ENCODE data around the gene RCAN2. TPM values are rescaled to one million over a fixed set of nuclear protein-coding genes. Genes with fewer than 3 reads are reported as not detected.

RCAN2 gene
- total and polyA plus RNA-seq, 2 donors (not counting 3 experiments of a cell fraction or from before 2014, with no cell fraction given) = 0.07 to 0.33 TPM

- CTCF ChIA-PET = interaction anchor here (1.0 to 1.3 kb wide), 2 partner anchors 17 to 60 kb away, joined by 4 read pairs; no protein-coding TSS in a partner anchor
- no TSS peak for BruUV-seq (replicated peaks)
Observed at GRCh38 chr6:46350714-46351113, 140.5 kb downstream of the RCAN2 start.

More at GRCh38 chr6:46350714-46351113, 140.5 kb downstream of the RCAN2 start:
- POLR2A ChIA-PET = no interaction called here
- DNase-seq (ENCODE audit: low read depth, low spot score) (no peak), FAIRE-seq (no peak)
- H3K4me1 ChIP-seq (ENCODE audit: control insufficient read depth, extremely low read depth, insufficient read depth, low read length) = no peaks in the 10 kb centered on the region
- dilution Hi-C loops (cut with MboI; ENCODE audit: extremely low pct_ligation_motif_present, low sequenced_read_pairs) (no loop called here), intact Hi-C loops (cut with micrococcal nuclease) (no loop called here)
- H3K79me2 ChIP-seq (ENCODE audit: control insufficient read depth, insufficient read depth, low read length) = no peaks in the 10 kb centered on the region
- H3K4me3 ChIP-seq (replicated peaks in 1 of 3; ENCODE audit: insufficient read depth in 1 of 3, low read depth in 1 of 3, low read length in 3 of 3) = no peak overlapping the region
- no peak overlapping the region for H2AFZ ChIP-seq (ENCODE audit: low read depth, low read length)
- no peak overlapping the region for H3K27ac ChIP-seq (ENCODE audit: insufficient read depth, low read depth, low read length)
- no peaks in the 10 kb centered on the region for H3K27me3 ChIP-seq (ENCODE audit: control insufficient read depth in 2 of 2, insufficient read depth in 2 of 2, low read length in 2 of 2)
- H3K9me1 ChIP-seq (replicated peaks; ENCODE audit: control insufficient read depth, extremely low read depth, insufficient read depth, low read length) = no peaks in the 10 kb centered on the region
- H3K9ac ChIP-seq (replicated peaks; ENCODE audit: extremely low read depth, insufficient read depth, low read length) = no peak overlapping the region
- H3K36me3 ChIP-seq (ENCODE audit: control insufficient read depth in 2 of 2, extremely low read depth in 1 of 2, insufficient read depth in 2 of 2, low read length in 2 of 2) = no peaks in the 10 kb centered on the region
- no peaks in the 10 kb centered on the region for H3K9me3 ChIP-seq (replicated peaks; ENCODE audit: control insufficient read depth, insufficient read depth, low read length)
- H3K4me2 ChIP-seq (ENCODE audit: insufficient read depth, low read length) = no peak overlapping the region
- TF ChIP-seq CTCF (IDR thresholded peaks at IDR 0.05; ENCODE audit: extremely low read depth in 1 of 2, insufficient read depth in 1 of 2, low read depth in 1 of 2, low read length in 2 of 2) = no peak
- TF ChIP-seq GATA2 (IDR thresholded peaks at IDR 0.05; ENCODE audit: insufficient read depth, insufficient read length, low read depth, low read length) = no peak
- TF ChIP-seq JUN (IDR thresholded peaks at IDR 0.05; ENCODE audit: borderline replicate concordance, insufficient read depth, insufficient read length, low read depth) = no peak
- TF ChIP-seq MYC (IDR thresholded peaks at IDR 0.05; ENCODE audit: low read depth, low read length) = no peak
- TF ChIP-seq POLR2A (IDR thresholded peaks at IDR 0.05; ENCODE audit: low read depth, low read length) = no peak
- no peak for TF ChIP-seq POLR2AphosphoS5 (IDR thresholded peaks at IDR 0.05; ENCODE audit: insufficient read depth, low read depth, low read length)
- no peak for TF ChIP-seq FOS (IDR thresholded peaks at IDR 0.05; ENCODE audit: borderline replicate concordance, insufficient read depth, low read length)
- TF ChIP-seq EZH2 (IDR thresholded peaks at IDR 0.05; ENCODE audit: borderline replicate concordance, low read depth, low read length, severe bottlenecking) = no peak
- no peak for TF ChIP-seq MAX (IDR thresholded peaks at IDR 0.05; ENCODE audit: insufficient read depth, insufficient read length)
- no peaks in the 10 kb centered on the region for H4K20me1 ChIP-seq (replicated peaks; ENCODE audit: control insufficient read depth, extremely low read depth, insufficient read depth, low read length)
